ENCODE measurements around the gene C3orf62. TPM values are rescaled to one million over a fixed set of nuclear protein-coding genes. Genes with fewer than 3 reads are reported as not detected.
A peak's percentile ranks its signal among the peaks of the same experiment; 100 is the strongest.

The C3orf62 gene
- total and polyA plus RNA-seq, 9 of the 15 experiments (the other 6 are each of a cell fraction or from before 2014, with no cell fraction given), result 1.3 to 5.7 (median 3.4) TPM

GRCh38 chr3:49295489-49296058, 18.5 kb upstream of the C3orf62 start (continued):
- TF ChIP-seq MBD1 (CRISPR knock-in tag; IDR thresholded peaks at IDR 0.05), result 0 out of 2 replicates have a peak, but pooled peaks have one; percentile 17
- TF ChIP-seq FOXM1 (IDR thresholded peaks at IDR 0.05; ENCODE audit: low read depth), result peak; percentile 95
- TF ChIP-seq FOXM1 (CRISPR knock-in tag; IDR thresholded peaks at IDR 0.05; ENCODE audit: low read depth), result no peak
- TF ChIP-seq CHAMP1 (IDR thresholded peaks at IDR 0.05), result peak; percentile 86
- no peak for TF ChIP-seq ZNF280A (IDR thresholded peaks at IDR 0.05; ENCODE audit: low read depth, partially characterized antibody)
- no peak for TF ChIP-seq ZNF518B (CRISPR knock-in tag; IDR thresholded peaks at IDR 0.05)
- TF ChIP-seq IRF1 (CRISPR knock-in tag; IDR thresholded peaks at IDR 0.05; ENCODE audit: borderline replicate concordance), result no peak
- TF ChIP-seq MNT (conservative IDR thresholded peaks at IDR 0.05), result peak; percentile 61 to 73
- TF ChIP-seq ZBTB12 (CRISPR knock-in tag; IDR thresholded peaks at IDR 0.05), result no peak
